Activated CD4-positive, alpha-beta T cell treated with anti-CD3 and anti-CD28 coated beads, Interleukin-2, amount 50 U/mL, for 16 hours (primary cell): ENCODE data around the gene OR13C2.
"Not testable (repeated sequence)": the region's sequence is repeated elsewhere in the genome, so short reads cannot be mapped to it uniquely, and the experiment has no call there.

Experiments
- DNase-seq: peaks from one replicate; pipeline ENCODE4 v3.0.0-alpha.2; 2020

Gene OR13C2

DNA sequence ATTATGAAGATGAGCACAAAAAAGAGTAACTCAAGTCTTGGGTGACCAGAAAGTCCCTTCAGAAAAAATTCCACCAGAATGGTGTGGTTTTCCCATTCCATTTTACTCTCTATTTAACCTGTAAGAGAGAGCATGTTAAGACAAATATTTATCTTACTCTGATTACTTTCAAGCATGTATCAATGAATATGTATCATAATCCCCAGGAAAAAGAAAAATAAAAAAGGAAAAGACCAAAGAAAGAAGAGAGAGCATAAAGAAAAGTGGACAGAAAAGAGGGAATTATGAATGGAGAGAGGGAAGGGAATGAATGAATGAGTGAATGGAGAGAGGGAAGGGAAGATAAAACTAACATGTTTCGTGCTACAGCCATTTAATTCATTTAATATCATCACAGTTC lies at the start of gene OR13C2:
TSS of gene OR13C2 (minus strand) at position 101 of the 400 bp plus-strand sequence. CDS start at position 101, 0 bp downstream.
- not testable (repeated sequence) for DNase-seq

GRCh38 chr9:104635456-104635855 lies 30.0 kb upstream of the OR13C2 start:
- DNase-seq, result no peak

DNA sequence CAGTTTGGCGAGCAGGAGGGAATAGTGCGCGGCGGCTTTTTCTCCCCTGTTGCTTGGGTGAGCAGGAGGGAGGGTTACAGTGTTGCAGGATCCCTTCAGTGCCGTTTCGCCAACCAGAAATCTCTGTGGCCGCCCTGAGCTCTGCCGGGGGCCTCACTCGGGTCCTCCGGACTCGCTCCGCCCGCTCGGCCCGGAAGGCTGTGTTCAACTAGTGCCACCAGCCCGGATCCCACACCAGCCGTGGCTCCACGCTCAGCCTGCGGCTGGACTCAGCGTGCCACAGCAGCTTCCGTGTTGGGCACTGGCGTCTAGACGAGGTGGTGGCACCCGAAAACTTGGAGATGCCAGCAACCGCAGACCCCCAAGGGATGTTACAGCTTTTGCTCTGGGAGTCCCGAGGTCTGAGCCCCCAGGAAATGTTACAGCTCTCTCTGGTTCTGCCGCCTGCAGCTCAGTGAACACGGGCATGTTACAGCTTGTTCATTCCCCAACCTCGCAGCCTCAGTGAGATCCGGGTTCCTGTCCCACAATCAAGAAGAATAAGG lies 28.6 kb upstream of the OR13C2 start:
- DNase-seq, result no peak

GRCh38 chr9:104625964-104626363 lies 20.5 kb upstream of the OR13C2 start:
- DNase-seq, result not testable (repeated sequence)

GRCh38 chr9:104618104-104618503 lies 12.7 kb upstream of the OR13C2 start, which contains the start of gene OR13C9:
OR13C9 (minus strand) TSS chr9:104618204; CDS start chr9:104618204, 0 bp downstream.
- no peak for DNase-seq

GRCh38 chr9:104617418-104617817 lies 12.0 kb upstream of the OR13C2 start:
- DNase-seq, result no peak

DNA sequence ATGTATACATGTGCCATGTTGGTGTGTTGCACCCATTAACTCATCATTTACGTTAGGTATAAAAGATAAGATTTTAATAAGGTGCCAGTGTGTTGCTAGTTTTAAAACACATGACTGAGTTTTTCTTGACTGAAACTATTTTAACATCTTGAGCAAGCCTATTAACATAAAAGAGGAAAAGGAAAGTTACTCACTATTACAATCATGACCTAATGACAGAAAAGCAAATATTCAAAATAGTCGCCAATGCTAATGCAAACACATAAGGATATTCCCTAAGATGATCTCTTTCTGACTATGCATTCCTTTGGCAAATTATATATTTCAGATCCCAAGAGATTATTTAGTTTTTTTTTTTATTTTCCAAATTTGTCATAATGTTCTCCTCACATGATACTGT lies 5.8 kb upstream of the OR13C2 start:
- no peak for DNase-seq

GRCh38 chr9:104608336-104608735 lies 2.9 kb upstream of the OR13C2 start:
- DNase-seq, result no peak

GRCh38 chr9:104606152-104606551 lies 725 bp upstream of the OR13C2 start:
- no peak for DNase-seq

DNA sequence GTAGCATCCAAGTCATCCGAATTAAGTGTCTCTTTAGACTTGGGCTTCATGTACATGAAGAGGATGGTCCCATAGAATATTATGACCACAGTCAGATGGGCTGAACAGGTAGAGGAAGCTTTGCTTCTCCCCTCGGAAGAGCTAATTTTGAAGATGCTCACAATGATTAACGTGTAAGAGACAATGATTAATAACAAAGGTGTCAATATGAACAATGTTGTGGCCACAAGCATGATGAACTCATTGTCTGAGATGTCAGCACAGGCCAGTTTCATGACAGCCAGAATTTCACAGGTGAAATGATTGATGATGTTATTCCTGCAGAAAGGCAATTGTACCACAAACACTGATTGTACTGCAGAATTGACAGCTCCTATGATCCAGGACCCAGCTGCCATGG lies 626 bp downstream of the OR13C2 start:
- no peak for DNase-seq

DNA sequence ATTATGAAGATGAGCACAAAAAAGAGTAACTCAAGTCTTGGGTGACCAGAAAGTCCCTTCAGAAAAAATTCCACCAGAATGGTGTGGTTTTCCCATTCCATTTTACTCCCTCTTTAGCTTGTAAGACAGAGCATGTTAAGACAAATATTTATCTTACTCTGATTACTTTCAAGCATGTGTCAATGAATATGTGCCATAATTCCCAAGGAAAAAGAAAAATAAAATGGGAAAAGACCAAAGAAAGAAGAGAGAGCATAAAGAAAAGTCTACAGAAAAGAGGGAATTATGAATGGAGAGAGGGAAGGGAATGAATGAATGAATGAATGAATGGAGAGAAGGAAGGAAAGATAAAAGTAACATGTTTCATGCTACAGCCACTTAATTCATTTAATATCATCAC lies 6.1 kb downstream of the OR13C2 start, which contains the start of gene OR13C5:
TSS of gene OR13C5 (minus strand) at position 101 of the 400 bp plus-strand sequence. CDS start at position 101, 0 bp downstream.
- not testable (repeated sequence) for DNase-seq

DNA sequence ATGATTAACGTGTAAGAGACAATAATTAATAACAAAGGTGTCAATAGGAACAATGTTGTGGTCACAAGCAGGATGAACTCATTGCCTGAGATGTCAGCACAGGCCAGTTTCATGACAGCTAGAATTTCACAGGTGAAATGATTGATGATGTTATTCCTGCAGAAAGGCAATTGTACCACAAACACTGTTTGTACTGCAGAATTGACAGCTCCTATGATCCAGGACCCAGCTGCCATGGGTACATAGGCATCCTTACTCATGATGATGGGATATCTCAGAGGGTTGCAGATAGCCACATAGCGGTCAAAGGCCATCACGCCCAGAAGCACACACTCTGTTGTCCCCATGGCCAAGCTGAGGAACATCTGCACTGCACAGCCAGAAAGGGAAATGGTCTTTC lies 6.7 kb downstream of the OR13C2 start:
- not testable (repeated sequence) for DNase-seq

DNA sequence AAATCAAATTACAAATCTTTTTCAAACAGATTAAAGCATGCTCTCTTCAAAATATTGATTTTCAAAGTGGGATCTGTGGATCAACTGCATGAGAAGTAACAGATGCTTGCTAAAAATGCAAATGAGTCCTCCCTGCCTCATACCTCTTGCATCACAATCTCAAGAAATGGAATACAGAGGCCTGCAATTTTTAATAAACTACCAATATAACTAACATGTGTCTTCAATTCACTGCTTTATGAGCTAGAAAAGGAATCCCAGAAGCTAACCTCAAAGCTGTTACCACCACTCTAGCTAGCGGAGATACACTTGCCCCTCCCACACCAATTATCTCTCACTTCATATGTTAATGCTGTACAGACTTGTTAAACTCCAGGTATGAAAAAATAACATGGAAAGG lies 15.8 kb downstream of the OR13C2 start:
- no peak for DNase-seq

DNA sequence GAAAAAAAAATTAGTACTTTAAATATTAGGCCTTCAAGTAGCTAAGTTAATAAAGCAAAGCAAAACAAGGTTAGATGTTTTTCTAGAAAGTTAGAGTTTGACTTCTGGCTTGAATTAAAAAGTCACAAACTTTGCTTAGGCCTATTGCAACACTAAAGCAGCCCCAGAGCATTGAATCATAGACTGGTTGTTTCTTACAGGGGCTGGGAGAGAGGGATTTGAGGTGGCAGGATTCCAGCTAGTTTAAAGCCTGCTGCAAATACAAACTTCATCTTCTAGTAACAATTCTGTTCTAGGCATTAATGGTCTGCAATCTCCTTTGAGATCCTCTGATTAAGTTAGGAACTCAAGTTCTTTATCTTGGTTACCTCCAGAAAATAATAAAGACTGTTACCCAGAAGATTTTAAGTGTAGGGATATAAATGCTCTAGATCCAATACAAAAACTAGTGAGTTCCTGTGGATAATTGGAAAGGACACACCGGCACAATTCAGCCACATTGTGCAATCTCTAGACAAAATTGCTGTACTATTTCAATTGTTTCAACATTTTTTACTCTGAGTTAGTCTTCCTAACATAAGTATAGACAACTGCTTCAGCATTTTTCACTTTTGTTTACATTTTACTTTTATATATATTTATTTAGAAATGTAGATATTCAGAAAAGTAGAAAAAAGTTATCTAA lies 18.8 kb downstream of the OR13C2 start:
- DNase-seq, result no peak

- DNase-seq, result no peak
These were observed 24.9 kb downstream of the OR13C2 start for GRCh38 chr9:104580562-104580961.

DNA sequence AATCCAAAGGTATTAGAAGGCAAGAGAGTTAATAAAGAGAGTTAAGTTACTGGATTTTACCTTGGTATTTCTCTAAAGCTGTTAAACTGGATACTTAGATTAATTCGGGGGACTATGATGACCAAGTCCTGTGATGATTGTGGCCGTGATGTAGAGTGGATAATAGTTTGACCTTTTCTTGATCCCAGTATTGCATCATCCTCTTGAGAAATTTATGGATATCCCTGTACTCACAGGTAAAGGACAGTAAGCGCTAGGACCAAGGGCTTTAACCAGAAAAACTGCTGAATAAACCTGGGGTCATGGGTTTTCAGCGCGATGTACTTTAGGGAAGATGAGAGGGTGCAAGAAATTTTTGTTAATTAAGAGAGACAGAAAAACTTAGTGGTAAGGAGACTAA lies 28.2 kb downstream of the OR13C2 start:
- no peak for DNase-seq

- DNase-seq, result no peak
These were observed 30.0 kb downstream of the OR13C2 start for GRCh38 chr9:104575456-104575855.

- no peak for DNase-seq
These were observed 32.8 kb downstream of the OR13C2 start for GRCh38 chr9:104572612-104573011.

- no peak for DNase-seq
These were observed 36.6 kb downstream of the OR13C2 start, which contains the start of gene OR13C8 for GRCh38 chr9:104568868-104569267. OR13C8 (plus strand) TSS chr9:104569168; CDS start chr9:104569168, 0 bp downstream.

- DNase-seq, result no peak
These were observed 41.1 kb downstream of the OR13C2 start for GRCh38 chr9:104564358-104564757.

- no peak for DNase-seq
These were observed 48.4 kb downstream of the OR13C2 start for GRCh38 chr9:104556830-104557634.

GRCh38 chr9:104555521-104555920 lies 49.9 kb downstream of the OR13C2 start:
- DNase-seq, result no peak
